ENCODE results near the gene CHIA. TPM values are rescaled to one million over a fixed set of nuclear protein-coding genes. Genes with fewer than 3 reads are reported as not detected.
"Not testable (repeated sequence)": the region's sequence is repeated elsewhere in the genome, so short reads cannot be mapped to it uniquely, and the experiment has no call there.

Gene CHIA
- total and polyA plus RNA-seq, 5 donors from 2014 or later, result not detected

GRCh38 chr1:111351700-111352099, 61.0 kb downstream of the CHIA start:
- H3K27ac ChIP-seq (ENCODE audit: insufficient read depth, low read length, poor library complexity, severe bottlenecking), result no peak overlapping the region
- peaks cover 0 to 20% (median 6%) of the 10 kb centered on the region in 4 donors for H3K4me1 Mint-ChIP-seq
- H3K36me3 Mint-ChIP-seq, result no peaks in the 10 kb centered on the region
- no peaks in the 10 kb centered on the region for H3K27me3 Mint-ChIP-seq
- H3K4me3 ChIP-seq (ENCODE audit: low read depth, low read length), result no peak overlapping the region
- ATAC-seq (ENCODE audit: low read depth in 2 of 2), result no peak
- H3K9me3 ChIP-seq (ENCODE audit: control insufficient read depth in 2 of 2, low read length in 2 of 2), result no peaks in the 10 kb centered on the region
- H3K36me3 ChIP-seq (ENCODE audit: control insufficient read depth, insufficient read depth, low read length), result no peaks in the 10 kb centered on the region
- peaks cover under 1% of the 10 kb centered on the region for H3K4me1 ChIP-seq (ENCODE audit: control insufficient read depth, insufficient read depth, low read length, poor library complexity, severe bottlenecking)
- DNase-seq, result no peak
- no peaks in the 10 kb centered on the region for H3K27me3 ChIP-seq (ENCODE audit: control insufficient read depth, insufficient read depth, low read length)
- no peak overlapping the region for H3K27ac Mint-ChIP-seq
- H3K4me3 Mint-ChIP-seq, result no peak overlapping the region
- H3K9me3 Mint-ChIP-seq, result peaks cover 0 to 3% (median 0%) of the 10 kb centered on the region in 7 donors

DNA sequence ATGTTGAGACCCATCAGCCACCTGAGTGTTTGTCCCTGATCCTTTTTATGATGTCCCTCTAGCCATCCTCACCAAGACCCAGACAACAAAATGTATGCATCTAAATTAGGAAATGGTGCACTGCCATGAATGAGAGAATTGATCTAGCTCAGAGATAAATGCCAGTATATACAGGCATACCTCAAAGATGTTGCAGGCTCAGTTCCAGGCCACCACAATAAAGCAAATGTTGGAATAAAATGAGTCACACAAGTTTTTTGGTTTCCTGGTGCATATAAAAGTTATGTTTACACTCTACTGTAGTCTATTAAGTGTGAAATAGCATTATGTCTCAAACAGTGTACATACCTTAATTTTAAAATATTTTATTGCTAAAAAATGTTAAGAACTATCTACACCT, 63.9 kb downstream of the CHIA start:
- ATAC-seq (ENCODE audit: low read depth in 2 of 2) (no peak), DNase-seq (no peak)
- Histone ChIP-seq H3K4me1 (ENCODE audit: control insufficient read depth, insufficient read depth, low read length, poor library complexity, severe bottlenecking) (no peaks in the 10 kb centered on the region), H3K27ac (ENCODE audit: insufficient read depth, low read length, poor library complexity, severe bottlenecking) (no peak overlapping the region), H3K36me3 (ENCODE audit: control insufficient read depth, insufficient read depth, low read length) (no peaks in the 10 kb centered on the region), H3K27me3 (ENCODE audit: control insufficient read depth, insufficient read depth, low read length) (no peaks in the 10 kb centered on the region), H3K4me3 (ENCODE audit: low read depth, low read length) (no peak overlapping the region), H3K9me3 (ENCODE audit: control insufficient read depth in 2 of 2, low read length in 2 of 2) (no peaks in the 10 kb centered on the region)
- Mint-ChIP-seq H3K4me3 (no peak overlapping the region), H3K27me3 (peaks cover 5% of the 10 kb centered on the region), H3K4me1 (peaks cover 0 to 13% (median 0%) of the 10 kb centered on the region in 4 donors), H3K9me3 (peaks cover 0 to 3% (median 0%) of the 10 kb centered on the region in 7 donors), H3K36me3 (no peaks in the 10 kb centered on the region), H3K27ac (peak overlapping the region in 1 of 3 donors; percentile 40)

DNA sequence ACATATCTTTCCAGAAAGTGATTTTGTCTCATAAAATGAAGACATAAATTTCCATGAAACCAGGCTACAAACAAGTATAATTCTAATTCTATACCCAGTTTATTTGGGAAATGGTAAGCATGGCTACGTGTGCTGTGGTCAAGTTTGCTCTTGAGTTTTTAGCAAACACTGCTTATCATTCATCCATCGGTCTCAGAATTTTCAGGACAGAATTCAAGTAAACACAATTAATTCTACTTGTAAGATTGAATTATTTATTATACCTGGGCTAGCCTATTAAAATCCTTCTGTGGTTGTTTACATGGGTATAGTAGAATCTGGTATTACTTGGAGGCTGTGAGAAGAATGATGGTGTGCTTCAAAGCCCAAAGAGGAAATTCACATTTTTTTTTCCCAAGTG, 68.3 kb downstream of the CHIA start:
- peaks cover 0 to 13% (median 0%) of the 10 kb centered on the region in 4 donors for H3K4me1 Mint-ChIP-seq
- H3K36me3 Mint-ChIP-seq, result no peaks in the 10 kb centered on the region
- Histone ChIP-seq H3K4me1 (ENCODE audit: control insufficient read depth, insufficient read depth, low read length, poor library complexity, severe bottlenecking) (no peaks in the 10 kb centered on the region), H3K36me3 (ENCODE audit: control insufficient read depth, insufficient read depth, low read length) (no peaks in the 10 kb centered on the region), H3K27ac (ENCODE audit: insufficient read depth, low read length, poor library complexity, severe bottlenecking) (no peak overlapping the region), H3K4me3 (ENCODE audit: low read depth, low read length) (no peak overlapping the region), H3K27me3 (ENCODE audit: control insufficient read depth, insufficient read depth, low read length) (peaks cover 3% of the 10 kb centered on the region), H3K9me3 (ENCODE audit: control insufficient read depth in 2 of 2, low read length in 2 of 2) (no peaks in the 10 kb centered on the region)
- H3K4me3 Mint-ChIP-seq, result no peak overlapping the region
- peaks cover 7% of the 10 kb centered on the region for H3K27me3 Mint-ChIP-seq
- H3K9me3 Mint-ChIP-seq, result peaks cover 0 to 2% (median 0%) of the 10 kb centered on the region in 7 donors
- no peak for ATAC-seq (ENCODE audit: low read depth in 2 of 2)
- H3K27ac Mint-ChIP-seq, result no peak overlapping the region
- no peak for DNase-seq

DNA sequence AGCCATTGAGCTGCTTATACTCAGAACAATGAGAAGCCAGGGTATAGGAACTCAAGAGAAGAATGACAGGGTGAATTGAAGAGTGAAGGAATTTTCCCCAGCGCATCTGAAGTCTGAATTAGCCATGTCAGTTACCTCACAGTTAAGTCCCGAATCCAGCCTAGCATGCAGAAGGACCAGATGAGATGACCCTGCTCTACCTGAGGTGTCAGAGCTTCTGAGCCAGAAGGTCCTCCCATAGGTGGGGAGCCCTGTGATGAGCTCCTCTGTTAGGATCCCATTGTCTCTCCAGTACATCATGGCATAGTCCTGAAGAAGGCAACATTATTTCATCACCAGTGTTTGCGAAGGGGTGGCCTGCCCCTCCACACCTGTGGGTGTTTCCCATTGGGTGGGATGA, 68.7 kb downstream of the CHIA start:
- no peak overlapping the region for H3K27ac ChIP-seq (ENCODE audit: insufficient read depth, low read length, poor library complexity, severe bottlenecking)
- peaks cover 0 to 1% (median 0%) of the 10 kb centered on the region in 7 donors for H3K9me3 Mint-ChIP-seq
- no peaks in the 10 kb centered on the region for H3K9me3 ChIP-seq (ENCODE audit: control insufficient read depth in 2 of 2, low read length in 2 of 2)
- H3K4me3 Mint-ChIP-seq, result no peak overlapping the region
- ATAC-seq (ENCODE audit: low read depth in 2 of 2), result no peak
- no peaks in the 10 kb centered on the region for H3K36me3 ChIP-seq (ENCODE audit: control insufficient read depth, insufficient read depth, low read length)
- peaks cover 0 to 10% (median 0%) of the 10 kb centered on the region in 4 donors for H3K4me1 Mint-ChIP-seq
- H3K27me3 ChIP-seq (ENCODE audit: control insufficient read depth, insufficient read depth, low read length), result peaks cover 5% of the 10 kb centered on the region
- H3K4me1 ChIP-seq (ENCODE audit: control insufficient read depth, insufficient read depth, low read length, poor library complexity, severe bottlenecking), result no peaks in the 10 kb centered on the region
- H3K27ac Mint-ChIP-seq, result no peak overlapping the region
- no peak for DNase-seq
- H3K4me3 ChIP-seq (ENCODE audit: low read depth, low read length), result no peak overlapping the region
- no peaks in the 10 kb centered on the region for H3K36me3 Mint-ChIP-seq
- peaks cover 11% of the 10 kb centered on the region for H3K27me3 Mint-ChIP-seq

GRCh38 chr1:111360257-111360656, 69.6 kb downstream of the CHIA start:
- H3K36me3 Mint-ChIP-seq; DNase-seq; H3K4me3 ChIP-seq (ENCODE audit: low read depth, low read length); ATAC-seq (ENCODE audit: low read depth in 2 of 2); H3K9me3 Mint-ChIP-seq; H3K9me3 ChIP-seq (ENCODE audit: control insufficient read depth in 2 of 2, low read length in 2 of 2); H3K36me3 ChIP-seq (ENCODE audit: control insufficient read depth, insufficient read depth, low read length); H3K4me1 ChIP-seq (ENCODE audit: control insufficient read depth, insufficient read depth, low read length, poor library complexity, severe bottlenecking); H3K4me1 Mint-ChIP-seq; H3K27me3 ChIP-seq (ENCODE audit: control insufficient read depth, insufficient read depth, low read length); H3K4me3 Mint-ChIP-seq; H3K27ac Mint-ChIP-seq; H3K27ac ChIP-seq (ENCODE audit: insufficient read depth, low read length, poor library complexity, severe bottlenecking): not testable (repeated sequence)
- H3K27me3 Mint-ChIP-seq, result peaks cover 18% of the 10 kb centered on the region

GRCh38 chr1:111361761-111362160, 71.1 kb downstream of the CHIA start:
- no peaks in the 10 kb centered on the region for H3K36me3 ChIP-seq (ENCODE audit: control insufficient read depth, insufficient read depth, low read length)
- no peaks in the 10 kb centered on the region for H3K9me3 Mint-ChIP-seq
- ATAC-seq (ENCODE audit: low read depth in 2 of 2) (no peak), DNase-seq (no peak)
- no peaks in the 10 kb centered on the region for H3K36me3 Mint-ChIP-seq
- H3K27me3 Mint-ChIP-seq, result peaks cover 31% of the 10 kb centered on the region
- H3K27ac Mint-ChIP-seq, result no peak overlapping the region
- H3K4me3 Mint-ChIP-seq, result no peak overlapping the region
- no peaks in the 10 kb centered on the region for H3K4me1 Mint-ChIP-seq
- H3K4me1 ChIP-seq (ENCODE audit: control insufficient read depth, insufficient read depth, low read length, poor library complexity, severe bottlenecking), result no peaks in the 10 kb centered on the region
- peaks cover 19% of the 10 kb centered on the region for H3K27me3 ChIP-seq (ENCODE audit: control insufficient read depth, insufficient read depth, low read length)
- H3K9me3 ChIP-seq (ENCODE audit: control insufficient read depth in 2 of 2, low read length in 2 of 2), result no peaks in the 10 kb centered on the region
- H3K4me3 ChIP-seq (ENCODE audit: low read depth, low read length), result no peak overlapping the region
- H3K27ac ChIP-seq (ENCODE audit: insufficient read depth, low read length, poor library complexity, severe bottlenecking), result no peak overlapping the region

DNA sequence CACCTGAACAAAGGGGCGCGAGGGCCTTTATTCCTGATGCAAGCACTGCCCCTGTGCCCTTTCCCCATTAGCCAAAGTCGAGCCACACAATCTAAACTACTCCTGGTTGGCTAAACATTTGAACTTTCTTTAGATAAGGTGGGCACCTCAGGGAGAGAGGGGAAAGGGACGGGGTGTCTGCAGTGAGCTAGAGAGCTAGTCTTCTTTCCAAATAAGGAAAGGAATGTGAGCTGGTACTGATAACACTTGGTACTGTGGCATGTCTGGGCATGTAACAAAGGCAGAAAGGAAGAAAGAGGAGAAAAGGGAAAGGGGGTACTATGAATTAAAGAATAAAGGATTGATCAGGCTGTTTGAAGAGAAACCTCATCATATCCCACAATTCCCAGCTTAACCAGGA, 74.0 kb downstream of the CHIA start:
- no peak for ATAC-seq (ENCODE audit: low read depth in 2 of 2)
- H3K27me3 ChIP-seq (ENCODE audit: control insufficient read depth, insufficient read depth, low read length), result peaks cover 32% of the 10 kb centered on the region
- no peak for DNase-seq
- Mint-ChIP-seq H3K27me3 (peaks cover 49% of the 10 kb centered on the region), H3K9me3 (no peaks in the 10 kb centered on the region), H3K36me3 (no peaks in the 10 kb centered on the region), H3K4me1 (no peaks in the 10 kb centered on the region), H3K27ac (no peak overlapping the region), H3K4me3 (no peak overlapping the region)
- H3K4me1 ChIP-seq (ENCODE audit: control insufficient read depth, insufficient read depth, low read length, poor library complexity, severe bottlenecking), result no peaks in the 10 kb centered on the region
- H3K36me3 ChIP-seq (ENCODE audit: control insufficient read depth, insufficient read depth, low read length), result no peaks in the 10 kb centered on the region
- H3K27ac ChIP-seq (ENCODE audit: insufficient read depth, low read length, poor library complexity, severe bottlenecking), result no peak overlapping the region
- H3K4me3 ChIP-seq (ENCODE audit: low read depth, low read length), result no peak overlapping the region
- H3K9me3 ChIP-seq (ENCODE audit: control insufficient read depth in 2 of 2, low read length in 2 of 2), result no peaks in the 10 kb centered on the region

GRCh38 chr1:111366256-111366655, 75.6 kb downstream of the CHIA start:
- Mint-ChIP-seq H3K27me3 (peaks cover 56% of the 10 kb centered on the region), H3K27ac (no peak overlapping the region), H3K36me3 (no peaks in the 10 kb centered on the region), H3K4me1 (no peaks in the 10 kb centered on the region), H3K4me3 (no peak overlapping the region), H3K9me3 (no peaks in the 10 kb centered on the region)
- H3K27me3 ChIP-seq (ENCODE audit: control insufficient read depth, insufficient read depth, low read length), result peaks cover 39% of the 10 kb centered on the region
- no peak overlapping the region for H3K27ac ChIP-seq (ENCODE audit: insufficient read depth, low read length, poor library complexity, severe bottlenecking)
- no peak for ATAC-seq (ENCODE audit: low read depth in 2 of 2)
- H3K4me1 ChIP-seq (ENCODE audit: control insufficient read depth, insufficient read depth, low read length, poor library complexity, severe bottlenecking), result no peaks in the 10 kb centered on the region
- no peaks in the 10 kb centered on the region for H3K9me3 ChIP-seq (ENCODE audit: control insufficient read depth in 2 of 2, low read length in 2 of 2)
- H3K36me3 ChIP-seq (ENCODE audit: control insufficient read depth, insufficient read depth, low read length), result no peaks in the 10 kb centered on the region
- DNase-seq, result no peak
- H3K4me3 ChIP-seq (ENCODE audit: low read depth, low read length), result no peak overlapping the region
